ENCODE measurements around the gene GDF10.

GRCh38 chr10:47288916-47289495 is 11.0 kb upstream of the GDF10 start:
- TF ChIP-seq RAD51 (IDR thresholded peaks at IDR 0.05; ENCODE audit: borderline replicate concordance, low read depth) (no peak), CTCF (IDR thresholded peaks at IDR 0.05 in 2 of 3, conservative IDR thresholded peaks at IDR 0.05 in 1 of 3; ENCODE audit: insufficient read depth in 2 of 3, low read depth in 1 of 3, low read length in 3 of 3) (no peak), JUND (IDR thresholded peaks at IDR 0.05; ENCODE audit: borderline replicate concordance, low read depth, low read length) (no peak), JUND (tag; IDR thresholded peaks at IDR 0.05; ENCODE audit: borderline replicate concordance, low read depth, low read length) (no peak), USF2 (CRISPR knock-in tag; IDR thresholded peaks at IDR 0.05) (no peak)

Measured in K562 (cell line).